ENCODE measurements around the gene MYLK. TPM values are rescaled to one million over a fixed set of nuclear protein-coding genes. Genes with fewer than 3 reads are reported as not detected.
A peak's percentile ranks its signal among the peaks of the same experiment; 100 is the strongest.

MYLK gene
- total and polyA plus RNA-seq, 2 of the 4 experiments (the other 2 are of a cell fraction), result 299 to 484 TPM

DNA sequence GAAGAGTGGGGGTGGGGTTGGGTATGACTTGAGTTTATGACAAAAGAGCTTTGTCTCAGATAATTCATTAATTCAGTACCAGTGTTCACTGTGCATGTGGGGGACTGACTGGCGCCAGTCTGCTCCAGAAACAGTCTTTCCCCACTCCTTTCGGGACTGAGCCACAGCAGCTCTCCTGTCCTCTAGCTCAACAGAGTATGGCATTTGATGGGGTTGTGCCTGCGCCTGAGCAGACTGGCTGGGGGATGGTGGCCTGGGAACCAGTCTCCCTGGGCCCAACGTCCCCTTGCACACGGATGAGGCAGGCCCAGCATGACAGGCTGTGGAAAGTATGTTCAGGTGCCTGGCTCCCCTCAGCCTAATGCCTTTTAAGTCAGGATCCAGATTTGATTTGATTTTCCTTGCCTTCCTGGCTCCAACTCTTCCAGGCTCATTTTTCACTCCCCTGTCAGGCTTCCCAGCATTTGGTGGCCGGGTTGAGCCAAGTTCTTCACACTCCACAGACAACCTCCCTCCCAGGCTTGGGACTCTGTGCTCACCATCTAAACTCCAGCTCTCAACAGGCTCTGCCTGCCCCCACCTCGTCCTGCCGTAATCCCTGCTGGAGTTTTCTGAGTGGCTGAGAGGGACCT, 105.0 kb downstream of the MYLK start:
- Histone ChIP-seq H4K91ac (ENCODE audit: insufficient read depth, low read depth, low read length) (peak overlapping the region; percentile 74), H3K14ac (replicated peaks; ENCODE audit: low read depth, low read length) (peak overlapping the region; percentile 57; the same call in 1 of the 2 replicates), H3K4me2 (ENCODE audit: low read depth, low read length) (no peak overlapping the region), H3K27ac (ENCODE audit: insufficient read depth, low read length) (peak overlapping the region; percentile 35), H3K18ac (ENCODE audit: low read depth, low read length) (peak overlapping the region; percentile 87), H2BK20ac (ENCODE audit: low read depth, low read length) (peak overlapping the region; percentile 41), H2BK15ac (ENCODE audit: low read depth, low read length) (peak overlapping the region; percentile 23; the same call in 2 of the 3 replicates), H3K4ac (ENCODE audit: low read depth, low read length) (peak overlapping the region; percentile 87), H4K8ac (ENCODE audit: low read depth in 2 of 2, low read length in 2 of 2) (peak overlapping the region; percentile 8 to 61), H3K79me1 (ENCODE audit: low read depth in 1 of 2, low read length in 2 of 2) (peaks cover 49 to 74% of the 10 kb centered on the region in 2 experiments), H3K9me3 (ENCODE audit: control insufficient read depth, insufficient read depth, low read length) (no peaks in the 10 kb centered on the region), H2BK120ac (ENCODE audit: low read depth, low read length) (peak overlapping the region; percentile 88), H2BK5ac (ENCODE audit: low read depth, low read length, poor library complexity, severe bottlenecking) (peak overlapping the region; percentile 32), H3K27me3 (ENCODE audit: control insufficient read depth, insufficient read depth, low read length) (no peaks in the 10 kb centered on the region), H3K4me3 (ENCODE audit: insufficient read depth, low read depth, low read length) (no peak overlapping the region), H3K23ac (ENCODE audit: low read depth, low read length) (peak overlapping the region; percentile 18), H3K56ac (ENCODE audit: extremely low read depth, insufficient read depth, low read length) (no peak overlapping the region; the same call in 1 of the 2 replicates), H2AK5ac (ENCODE audit: low read depth, low read length) (peak overlapping the region; percentile 80), H2AFZ (replicated peaks; ENCODE audit: low read length, poor library complexity) (no peak overlapping the region), H3K9me1 (ENCODE audit: insufficient read depth, low read length) (peaks cover 47% of the 10 kb centered on the region), H4K20me1 (ENCODE audit: insufficient read depth, low read length) (peaks cover 7% of the 10 kb centered on the region; the same call in 1 of the 2 replicates), H3K4me1 (ENCODE audit: control insufficient read depth, insufficient read depth, low read length) (peaks cover 37% of the 10 kb centered on the region), H4K5ac (ENCODE audit: low read depth, low read length) (peak overlapping the region; percentile 51), H2AK9ac (replicated peaks; ENCODE audit: low read depth, low read length, poor library complexity) (no peak overlapping the region), H3K36me3 (ENCODE audit: control insufficient read depth, insufficient read depth, low read length) (peaks cover 38% of the 10 kb centered on the region), H3K9ac (ENCODE audit: low read depth, low read length) (0 out of 2 replicates have a peak overlapping the region, but pooled peaks have one; percentile 2)
- POLR2A ChIA-PET (ENCODE audit: unreplicated experiment), result no interaction called here
- intact Hi-C loops (cut with micrococcal nuclease), result no loop called here
- in situ Hi-C loops (cut with MboI; ENCODE audit: low sequenced_read_pairs), result no loop called here
- DNase-seq (no peak), ATAC-seq (ENCODE audit: low read depth) (no peak)
- CTCF ChIA-PET, result no interaction called here
- dilution Hi-C loops (cut with HindIII; ENCODE audit: low sequenced_read_pairs, unreplicated experiment), result no loop called here
- no peak for TF ChIP-seq MAZ (IDR thresholded peaks at IDR 0.05; ENCODE audit: borderline replicate concordance, low read depth, low read length)
- no peak for TF ChIP-seq FOS (IDR thresholded peaks at IDR 0.05; ENCODE audit: low read depth, low read length)
- no peak for TF ChIP-seq USF2 (IDR thresholded peaks at IDR 0.05; ENCODE audit: low read depth, low read length)
- TF ChIP-seq SMC3 (IDR thresholded peaks at IDR 0.05; ENCODE audit: low read depth, low read length), result no peak
- no peak for TF ChIP-seq NFE2L2 (IDR thresholded peaks at IDR 0.05; ENCODE audit: low read depth, low read length)
- TF ChIP-seq MXI1 (IDR thresholded peaks at IDR 0.05; ENCODE audit: borderline replicate concordance, low read depth, low read length), result no peak
- TF ChIP-seq, protein P1, sequence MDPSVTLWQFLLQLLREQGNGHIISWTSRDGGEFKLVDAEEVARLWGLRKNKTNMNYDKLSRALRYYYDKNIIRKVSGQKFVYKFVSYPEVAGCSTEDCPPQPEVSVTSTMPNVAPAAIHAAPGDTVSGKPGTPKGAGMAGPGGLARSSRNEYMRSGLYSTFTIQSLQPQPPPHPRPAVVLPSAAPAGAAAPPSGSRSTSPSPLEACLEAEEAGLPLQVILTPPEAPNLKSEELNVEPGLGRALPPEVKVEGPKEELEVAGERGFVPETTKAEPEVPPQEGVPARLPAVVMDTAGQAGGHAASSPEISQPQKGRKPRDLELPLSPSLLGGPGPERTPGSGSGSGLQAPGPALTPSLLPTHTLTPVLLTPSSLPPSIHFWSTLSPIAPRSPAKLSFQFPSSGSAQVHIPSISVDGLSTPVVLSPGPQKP (IDR thresholded peaks at IDR 0.05; ENCODE audit: borderline replicate concordance, low read depth, low read length), result no peak
- TF ChIP-seq RAD21 (IDR thresholded peaks at IDR 0.05; ENCODE audit: low read length), result no peak
- no peak for TF ChIP-seq MAFK (IDR thresholded peaks at IDR 0.05; ENCODE audit: low read depth, low read length)
- TF ChIP-seq RFX5 (IDR thresholded peaks at IDR 0.05; ENCODE audit: low read depth, low read length), result no peak
- no TSS peak for BruUV-seq (replicated peaks)
- 94% methylated on average over 2 of the region's 8 CpGs; no CpG with 5 or more reads in 1 of the 2 experiments for WGBS, 2 experiments (ENCODE audit: extremely low coverage in 2 of 2, insufficient read length in 1 of 2)

All from IMR-90 (cell line).